Right lobe of liver (tissue), 4 donors: Measurements from ENCODE around the gene DVL1.

Experiments
- CTCF ChIP-seq, 4 donors: fragments of 200-600 bp in 3 of 4; fragments of 450-650 bp in 1 of 4; IDR thresholded peaks; one replicate each; pipeline versions ENCODE4 v1.5.1 to v1.8.0; 2016 to 2022; ENCODE audit warnings: antibody characterized with exemption in 4 of 4, mild to moderate bottlenecking in 2 of 4
- POLR2A ChIP-seq: fragments of 450-650 bp; IDR thresholded peaks from one replicate; pipeline ENCODE4 v1.6.1; 2017; ENCODE audit warnings: antibody characterized with exemption, mild to moderate bottlenecking
- donor health status: DM: no; HTN: no; CAD: no.
- donor health status: DM: no; HTN: no; CAD: no.
- donor health status: DM: no; HTN: yes; CAD: no.

DNA sequence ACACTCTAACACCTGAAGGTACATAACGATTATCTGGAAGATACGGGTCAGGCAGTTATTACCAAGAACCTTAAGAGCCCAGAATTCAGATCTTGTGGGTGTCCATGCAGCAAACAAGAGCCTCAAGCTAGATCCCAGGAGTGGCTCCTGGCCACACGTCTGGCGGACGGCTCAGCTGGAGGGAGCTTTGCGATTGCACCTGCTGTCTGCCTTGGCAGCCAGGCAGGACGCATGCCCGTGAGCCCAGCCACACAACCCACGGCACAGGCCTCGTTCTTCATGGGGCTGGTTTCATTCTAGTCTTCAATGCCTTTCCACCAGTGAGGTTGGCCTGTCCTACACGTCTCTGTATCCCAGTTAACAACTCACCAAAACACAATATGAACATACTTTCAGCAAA is 44.2 kb upstream of the DVL1 start:
- no peak for TF ChIP-seq POLR2A
- TF ChIP-seq CTCF (IDR thresholded peaks at IDR 0.05), result no peak
